H1 (cell line): ENCODE data around the gene SOCS4. TPM values are rescaled to one million over a fixed set of nuclear protein-coding genes. Genes with fewer than 3 reads are reported as not detected.
"Not testable (repeated sequence)": the region's sequence is repeated elsewhere in the genome, so short reads cannot be mapped to it uniquely, and the experiment has no call there.

Experiments
- CTCF ChIA-PET: fragments of 300-600 bp; sonication (Branson Sonifier 250); formaldehyde crosslinking; loops from one replicate; lab custom pipeline; 2021; ENCODE audit not compliant: partially characterized antibody; lab: Charles Lee
- POLR2A ChIA-PET: fragments of 300-600 bp; sonication (Branson Sonifier 250); formaldehyde crosslinking; loops from one replicate; lab custom pipeline; 2021; ENCODE audit warnings: inconsistent platforms; ENCODE audit not compliant: partially characterized antibody; lab: Charles Lee
- DNase-seq, 2 experiments: peaks; one replicate each; pipeline versions ENCODE4 v3.0.0 to v3.0.0-alpha.2; 2010 to 2022; ENCODE audit warnings: low spot score in 2 of 2, low read depth in 1 of 2, mixed read lengths in 1 of 2
- FAIRE-seq: peaks from 2 replicates; lab custom pipeline; 2011; peaks lifted over from hg19 to GRCh38; lab: Jason Lieb, UNC
- H2AFZ ChIP-seq: 2 replicates; pipeline ENCODE4 v1.8.1; 2012; ENCODE audit warnings: low read length, inconsistent platforms
- H2AK5ac ChIP-seq: 2 replicates; pipeline ENCODE4 v1.6.1; 2013; ENCODE audit warnings: low read depth, low read length
- H2BK120ac ChIP-seq: replicated peaks from 2 replicates; pipeline ENCODE3; 2013; ENCODE audit warnings: low read depth, low read length, inconsistent platforms
- H2BK12ac ChIP-seq: 2 replicates; pipeline ENCODE4 v1.6.1; 2013; ENCODE audit warnings: low read depth, low read length
- H2BK15ac ChIP-seq: 2 replicates; pipeline ENCODE4 v1.6.1; 2013; ENCODE audit warnings: low read length
- H2BK20ac ChIP-seq: 2 replicates; pipeline ENCODE4 v1.6.1; 2013; ENCODE audit warnings: low read length
- H2BK5ac ChIP-seq: 2 replicates; pipeline ENCODE4 v1.6.1; 2013; ENCODE audit warnings: low read depth, low read length
- H3K14ac ChIP-seq: 2 replicates; pipeline ENCODE4 v1.6.1; 2013; ENCODE audit warnings: inconsistent platforms; ENCODE audit not compliant: insufficient read length
- H3K18ac ChIP-seq: 2 replicates; pipeline ENCODE4 v1.6.1; 2013; ENCODE audit warnings: low read length; ENCODE audit errors: extremely low read depth
- H3K23ac ChIP-seq: 2 replicates; pipeline ENCODE4 v1.6.1; 2013; ENCODE audit warnings: inconsistent platforms; ENCODE audit not compliant: insufficient read length
- H3K23me2 ChIP-seq: 2 replicates; pipeline ENCODE4 v1.6.1; 2013; ENCODE audit warnings: low read depth, low read length
- H3K27ac ChIP-seq: 2 replicates; pipeline ENCODE4 v1.6.1; 2011; ENCODE audit warnings: low read depth, low read length, inconsistent platforms
- H3K27me3 ChIP-seq, 4 experiments: replicated peaks in 1 of 4; 1 replicate in 1 of 4; 2 replicates in 3 of 4; pipeline versions ENCODE4 v1.6.1 to v1.8.1; 2011 to 2013; ENCODE audit warnings: low read length in 3 of 4, mild to moderate bottlenecking in 3 of 4, inconsistent platforms in 2 of 4, mixed read lengths in 2 of 4, moderate library complexity in 1 of 4; ENCODE audit not compliant: control insufficient read depth in 3 of 4, insufficient read depth in 3 of 4; ENCODE audit errors: extremely low read depth in 1 of 4
- H3K36me3 ChIP-seq, 4 experiments: 2 replicates each; pipeline versions ENCODE4 v1.6.1 to v1.8.1; 2011 to 2013; ENCODE audit warnings: mild to moderate bottlenecking in 4 of 4, low read length in 3 of 4, moderate library complexity in 2 of 4, control low read depth in 1 of 4, inconsistent platforms in 1 of 4; ENCODE audit not compliant: insufficient read depth in 4 of 4, control insufficient read depth in 2 of 4
- H3K4ac ChIP-seq: replicated peaks from 2 replicates; pipeline ENCODE3; 2013; ENCODE audit warnings: low read length, low read depth, mixed read lengths, inconsistent platforms; ENCODE audit not compliant: insufficient read length
- H3K4me1 ChIP-seq, 4 experiments: replicated peaks in 1 of 4; 1 replicate in 1 of 4; 2 replicates in 3 of 4; pipeline versions ENCODE4 v1.6.1 to v1.8.1; 2011 to 2013; ENCODE audit warnings: low read length in 3 of 4, inconsistent platforms in 2 of 4, mixed read lengths in 1 of 4; ENCODE audit not compliant: insufficient read depth in 4 of 4, control insufficient read depth in 3 of 4
- H3K4me2 ChIP-seq, 2 experiments: 2 replicates each; pipeline versions ENCODE4 v1.6.1 to v1.8.1; 2011 to 2013; ENCODE audit warnings: low read depth in 2 of 2, low read length in 2 of 2, control low read depth in 1 of 2, inconsistent platforms in 1 of 2, mild to moderate bottlenecking in 1 of 2; ENCODE audit not compliant: insufficient read depth in 1 of 2
- H3K4me3 ChIP-seq, 4 experiments: fragments of 200-600, 300-600 bp in 1 of 4; sonication (generic), shearing (Covaris generic), sonication (Bioruptor Twin) in 1 of 4; 2 replicates each; pipeline versions ENCODE4 v1.5.1 to v1.8.1; 2011 to 2016; ENCODE audit warnings: low read length in 4 of 4, low read depth in 3 of 4, control low read depth in 2 of 4, inconsistent platforms in 2 of 4, mild to moderate bottlenecking in 2 of 4, mixed read lengths in 1 of 4, moderate library complexity in 1 of 4; ENCODE audit not compliant: insufficient read depth in 2 of 4; ENCODE audit errors: extremely low read depth in 1 of 4
- H3K56ac ChIP-seq: replicated peaks from 2 replicates; pipeline ENCODE3; 2013; ENCODE audit warnings: low read depth, mild to moderate bottlenecking, mixed read lengths, low read length, inconsistent platforms; ENCODE audit not compliant: insufficient read length
- H3K79me1 ChIP-seq: 2 replicates; pipeline ENCODE4 v1.6.1; 2013; ENCODE audit warnings: low read depth, low read length, control low read depth
- H3K79me2 ChIP-seq, 2 experiments: 2 replicates each; pipeline versions ENCODE4 v1.6.1 to v1.8.1; 2012 to 2013; ENCODE audit warnings: low read length in 2 of 2, mild to moderate bottlenecking in 2 of 2, inconsistent platforms in 1 of 2; ENCODE audit not compliant: insufficient read depth in 2 of 2, control insufficient read depth in 1 of 2
- H3K9ac ChIP-seq, 4 experiments: replicated peaks in 1 of 4; 1 replicate in 1 of 4; 2 replicates in 3 of 4; pipeline versions ENCODE4 v1.6.1 to v1.8.1; 2011 to 2013; ENCODE audit warnings: low read depth in 3 of 4, low read length in 3 of 4, control low read depth in 2 of 4, mild to moderate bottlenecking in 2 of 4, moderate library complexity in 2 of 4, inconsistent platforms in 1 of 4; ENCODE audit errors: extremely low read depth in 1 of 4
- H3K9me3 ChIP-seq, 2 experiments: 2 replicates each; pipeline versions ENCODE4 v1.6.1 to v1.8.1; 2012 to 2013; ENCODE audit warnings: mild to moderate bottlenecking in 2 of 2, moderate library complexity in 2 of 2, control low read depth in 1 of 2, inconsistent platforms in 1 of 2, low read depth in 1 of 2, low read length in 1 of 2, mixed read lengths in 1 of 2; ENCODE audit not compliant: insufficient read depth in 2 of 2
- H4K20me1 ChIP-seq, 2 experiments: replicated peaks in 1 of 2; 2 replicates each; pipeline versions ENCODE3 to v1.8.1; 2011 to 2013; ENCODE audit warnings: inconsistent platforms in 2 of 2, low read length in 2 of 2, mild to moderate bottlenecking in 1 of 2; ENCODE audit not compliant: insufficient read depth in 2 of 2, control insufficient read depth in 1 of 2
- H4K5ac ChIP-seq: 2 replicates; pipeline ENCODE4 v1.6.1; 2013; ENCODE audit warnings: low read length, low read depth, mixed read lengths, inconsistent platforms; ENCODE audit not compliant: insufficient read length
- H4K8ac ChIP-seq: 2 replicates; pipeline ENCODE4 v1.8.0; 2013; ENCODE audit warnings: mild to moderate bottlenecking, moderate library complexity, low read length, inconsistent platforms; ENCODE audit not compliant: insufficient read depth; ENCODE audit errors: extremely low read depth
- H4K91ac ChIP-seq: replicated peaks from 2 replicates; pipeline ENCODE3; 2013; ENCODE audit warnings: low read length, mixed read lengths, inconsistent platforms; ENCODE audit not compliant: insufficient read length
- RNF2 ChIP-seq: fragments of 200-900, 300-1000 bp; sonication (generic); IDR thresholded peaks from 2 replicates; pipeline ENCODE4 v1.7.1; 2016; ENCODE audit warnings: borderline replicate concordance, low read depth, mild to moderate bottlenecking, antibody characterized with exemption, low read length; ENCODE audit not compliant: poor library complexity, severe bottlenecking; ENCODE audit errors: missing control alignments
- SP4 ChIP-seq: IDR thresholded peaks from 2 replicates; pipeline ENCODE4 v1.6.1; 2012; ENCODE audit warnings: low read length, inconsistent platforms
- ZNF274 ChIP-seq: IDR thresholded peaks from 2 replicates; pipeline ENCODE4 v1.7.0; 2012; ENCODE audit warnings: low read length, borderline replicate concordance; ENCODE audit errors: extremely low read depth
- WGBS, 2 experiments: shearing (Covaris generic) in 1 of 2; methylation state at CpG; one replicate each; pipeline versions ENCODE4 v1.1.6 to v1.1.7; 2013 to 2015; ENCODE audit warnings: low lambda C conversion rate in 2 of 2, mixed read lengths in 2 of 2, inconsistent platforms in 1 of 2, low coverage in 1 of 2, missing lambda C conversion rate in 1 of 2; ENCODE audit not compliant: insufficient replicate concordance in 2 of 2, insufficient coverage in 1 of 2, insufficient read length in 1 of 2; ENCODE audit errors: extremely low coverage in 1 of 2, missing lambda C conversion rate in 1 of 2; 5-methylcytosine and 5-hydroxymethylcytosine counted together
- polyA plus RNA-seq, 7 experiments: library from polyadenylated mRNA; depleted of rRNA in 3 of 7; stranded (reverse) in 5 of 7; unstranded in 2 of 7; fragments of >200 nt in 5 of 7; fragments of 200-250 nt in 2 of 7; gene quantifications; 1 replicate in 5 of 7; 2 replicates in 1 of 7; 4 replicates in 1 of 7; pipeline versions ENCODE4 v1.2.1 to v1.2.3, GENCODE V29; 2011 to 2013; ENCODE audit warnings: missing spikeins in 2 of 7, mixed read lengths in 2 of 7
- total RNA-seq: library from RNA; stranded (reverse); fragmentation: NEBNext Ultra II Directional; extraction: Animal tissue kit (Norgen Biotek cat#: 25700); gene quantifications from 2 replicates; pipeline ENCODE4 v1.2.1, GENCODE V29; 2021

The SOCS4 gene
- total and polyA plus RNA-seq, 2 of the 8 experiments (the other 6 are each of a cell fraction or from before 2014, with no cell fraction given): 5.5 to 31.5 TPM

DNA sequence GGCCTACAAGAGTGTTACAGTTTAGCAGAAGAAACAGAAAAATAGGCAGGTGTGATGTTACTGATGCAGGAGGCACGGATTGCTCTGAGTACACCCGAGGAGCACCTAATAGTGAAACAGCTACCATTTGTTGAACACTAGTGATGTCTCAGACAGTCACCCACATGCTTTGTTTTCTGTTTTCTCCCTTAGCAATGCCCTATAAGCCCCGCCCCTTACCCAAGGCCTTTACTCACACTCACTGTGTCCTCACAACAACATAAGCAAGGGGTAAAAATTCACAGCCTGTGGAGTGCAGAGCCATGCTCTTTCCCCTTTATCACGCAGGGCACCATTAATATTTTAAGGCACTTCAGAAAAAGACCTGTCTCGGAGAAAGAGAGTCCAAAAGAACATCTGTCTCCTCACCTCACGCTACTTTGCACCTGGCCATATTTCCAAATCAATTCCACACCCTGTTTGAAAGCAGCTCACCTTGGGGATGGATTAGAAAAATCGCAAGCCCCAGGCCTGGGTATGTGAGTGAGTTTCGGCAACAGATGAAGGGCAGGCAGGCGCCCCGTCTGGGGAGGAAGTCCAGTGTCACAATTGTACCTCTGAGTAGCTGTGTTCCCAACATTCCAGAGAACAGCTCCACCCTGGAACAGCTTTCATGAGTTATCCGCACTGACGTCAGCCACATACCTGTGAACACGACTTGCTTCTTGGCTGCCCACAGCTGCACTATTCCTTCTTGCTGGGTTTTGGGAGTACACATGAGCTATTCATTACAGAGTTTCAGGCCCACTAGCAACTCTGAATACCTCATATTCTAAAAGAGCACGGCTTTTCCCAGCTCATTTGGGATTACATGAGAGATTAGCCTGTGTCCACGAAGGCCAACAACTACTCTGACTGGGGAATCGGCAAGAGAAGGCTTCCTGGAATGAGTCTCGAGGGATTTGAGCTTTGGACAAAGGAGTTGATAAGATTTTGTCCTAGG is 50.4 kb downstream of the SOCS4 start (continued):
- TF ChIP-seq ZNF274: no peak
- TF ChIP-seq SP4: no peak
- TF ChIP-seq RNF2: no peak

DNA sequence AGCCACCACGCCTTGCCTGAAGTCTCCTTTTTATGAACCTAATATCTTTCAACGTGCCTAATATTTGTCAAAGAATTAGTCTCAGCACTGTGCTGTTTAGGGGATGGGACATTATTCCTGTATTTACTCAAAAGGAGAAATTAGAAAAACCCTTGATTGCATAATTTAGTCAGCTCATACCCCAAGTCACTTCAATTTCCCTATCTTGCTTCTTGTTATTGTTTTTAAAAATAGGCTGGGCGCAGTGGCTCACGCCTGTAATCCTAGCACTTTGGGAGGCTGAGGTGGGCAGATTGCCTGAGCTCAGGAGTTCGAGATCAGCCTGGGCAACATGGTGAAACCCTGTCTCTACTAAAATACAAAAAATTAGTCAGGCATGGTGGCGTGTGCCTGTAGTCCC is 52.9 kb downstream of the SOCS4 start:
- H2BK120ac ChIP-seq, H4K8ac ChIP-seq, H3K14ac ChIP-seq, H2BK5ac ChIP-seq, H3K18ac ChIP-seq, H3K79me2 ChIP-seq, H2BK15ac ChIP-seq, H2AK5ac ChIP-seq, H3K27ac ChIP-seq, H3K9ac ChIP-seq, H2BK12ac ChIP-seq, H3K4ac ChIP-seq, H3K9me3 ChIP-seq, H3K36me3 ChIP-seq, DNase-seq, H3K23ac ChIP-seq, H4K5ac ChIP-seq, H4K91ac ChIP-seq, H3K56ac ChIP-seq, H2AFZ ChIP-seq, FAIRE-seq, H3K27me3 ChIP-seq, H3K4me3 ChIP-seq, H4K20me1 ChIP-seq, H3K23me2 ChIP-seq, H3K4me1 ChIP-seq, H2BK20ac ChIP-seq, H3K79me1 ChIP-seq, H3K4me2 ChIP-seq: not testable (repeated sequence)
- WGBS, 2 experiments: 91% methylated on average over 6 of the region's 6 CpGs; no CpG with 5 or more reads in 1 of the 2 experiments
- POLR2A ChIA-PET: interaction anchor here (1.3 to 1.5 kb wide), 3 partner anchors 10 to 22 kb away, joined by 3 to 4 read pairs (median 4); no protein-coding TSS in a partner anchor
- CTCF ChIA-PET: interaction anchor here (0.8 to 4.5 kb wide), 7 partner anchors 9 to 271 kb away, joined by 3 to 25 read pairs (median 3); partner anchors contain the start of gene MAPK1IP1L
